Measurements from ENCODE around the gene THSD7B. TPM values are rescaled to one million over a fixed set of nuclear protein-coding genes. Genes with fewer than 3 reads are reported as not detected.

Gene THSD7B
- total and polyA plus RNA-seq, 2 of the 13 experiments (the other 11 are each of a cell fraction or from before 2014, with no cell fraction given) = 0.02 TPM; not detected in 1

- Histone ChIP-seq H3K4me3 (replicated peaks in 1 of 3; ENCODE audit: insufficient read depth in 1 of 3, low read depth in 2 of 3, low read length in 3 of 3) (no peak overlapping the region), H3K27ac (ENCODE audit: extremely low read length, insufficient read depth, low read length) (no peak overlapping the region), H3K27me3 (ENCODE audit: control insufficient read depth in 1 of 2, insufficient read depth in 2 of 2, low read length in 2 of 2) (no peaks in the 10 kb centered on the region), H3K9ac (ENCODE audit: insufficient read depth, low read depth, low read length) (no peak overlapping the region), H4K20me1 (ENCODE audit: insufficient read depth, low read length) (no peaks in the 10 kb centered on the region), H3K79me2 (ENCODE audit: insufficient read depth, low read length) (no peaks in the 10 kb centered on the region), H3K4me1 (ENCODE audit: insufficient read depth, low read length) (no peaks in the 10 kb centered on the region), H3K9me3 (ENCODE audit: low read length) (no peaks in the 10 kb centered on the region), H3K4me2 (ENCODE audit: low read depth, low read length) (no peak overlapping the region), H2AFZ (ENCODE audit: low read length) (no peak overlapping the region), H3K36me3 (replicated peaks in 1 of 2; ENCODE audit: control insufficient read depth in 1 of 2, insufficient read depth in 2 of 2, low read length in 2 of 2) (no peaks in the 10 kb centered on the region)
- intact Hi-C loops (cut with micrococcal nuclease; ENCODE audit: unreplicated experiment) = no loop called here
- DNase-seq (ENCODE audit: low spot score) (no peak), FAIRE-seq (no peak), ATAC-seq (no peak)
- BruUV-seq (replicated peaks) = no TSS peak
- TF ChIP-seq ZNF20 (CRISPR knock-in tag; IDR thresholded peaks at IDR 0.05) (no peak), SMARCC2 (IDR thresholded peaks at IDR 0.05) (no peak), FOXA3 (CRISPR knock-in tag; IDR thresholded peaks at IDR 0.05) (no peak), ZNF552 (CRISPR knock-in tag; IDR thresholded peaks at IDR 0.05; ENCODE audit: borderline replicate concordance) (no peak), ZBTB43 (CRISPR knock-in tag; conservative IDR thresholded peaks at IDR 0.05) (no peak), ZNF782 (CRISPR knock-in tag; IDR thresholded peaks at IDR 0.05; ENCODE audit: borderline replicate concordance) (no peak), BORCS8-MEF2B (CRISPR knock-in tag; IDR thresholded peaks at IDR 0.05) (no peak), ZNF629 (CRISPR knock-in tag; conservative IDR thresholded peaks at IDR 0.05) (no peak), DZIP1 (CRISPR knock-in tag; IDR thresholded peaks at IDR 0.05) (no peak), ZNF879 (CRISPR knock-in tag; IDR thresholded peaks at IDR 0.05) (no peak), GATAD1 (CRISPR knock-in tag; IDR thresholded peaks at IDR 0.05) (no peak), SMAD1 (CRISPR knock-in tag; IDR thresholded peaks at IDR 0.05; ENCODE audit: borderline replicate concordance, low read depth) (no peak), MYC (CRISPR knock-in tag; IDR thresholded peaks at IDR 0.05; ENCODE audit: borderline replicate concordance) (no peak), HES4 (CRISPR knock-in tag; IDR thresholded peaks at IDR 0.05; ENCODE audit: borderline replicate concordance) (no peak), ZMAT3 (CRISPR knock-in tag; conservative IDR thresholded peaks at IDR 0.05) (no peak), PHF21A (CRISPR knock-in tag; IDR thresholded peaks at IDR 0.05) (no peak), SYNCRIP (IDR thresholded peaks at IDR 0.05; ENCODE audit: insufficient read depth, low read depth, low read length) (no peak), ZNF382 (CRISPR knock-in tag; IDR thresholded peaks at IDR 0.05; ENCODE audit: borderline replicate concordance) (no peak)
- TF ChIP-seq, protein P1, sequence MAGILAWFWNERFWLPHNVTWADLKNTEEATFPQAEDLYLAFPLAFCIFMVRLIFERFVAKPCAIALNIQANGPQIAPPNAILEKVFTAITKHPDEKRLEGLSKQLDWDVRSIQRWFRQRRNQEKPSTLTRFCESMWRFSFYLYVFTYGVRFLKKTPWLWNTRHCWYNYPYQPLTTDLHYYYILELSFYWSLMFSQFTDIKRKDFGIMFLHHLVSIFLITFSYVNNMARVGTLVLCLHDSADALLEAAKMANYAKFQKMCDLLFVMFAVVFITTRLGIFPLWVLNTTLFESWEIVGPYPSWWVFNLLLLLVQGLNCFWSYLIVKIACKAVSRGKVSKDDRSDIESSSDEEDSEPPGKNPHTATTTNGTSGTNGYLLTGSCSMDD (CRISPR knock-in tag; IDR thresholded peaks at IDR 0.05) = no peak
- TF ChIP-seq, protein P2, sequence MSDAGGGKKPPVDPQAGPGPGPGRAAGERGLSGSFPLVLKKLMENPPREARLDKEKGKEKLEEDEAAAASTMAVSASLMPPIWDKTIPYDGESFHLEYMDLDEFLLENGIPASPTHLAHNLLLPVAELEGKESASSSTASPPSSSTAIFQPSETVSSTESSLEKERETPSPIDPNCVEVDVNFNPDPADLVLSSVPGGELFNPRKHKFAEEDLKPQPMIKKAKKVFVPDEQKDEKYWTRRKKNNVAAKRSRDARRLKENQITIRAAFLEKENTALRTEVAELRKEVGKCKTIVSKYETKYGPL (CRISPR knock-in tag; IDR thresholded peaks at IDR 0.05) = no peak
- WGBS (ENCODE audit: low lambda C conversion rate) = 21% methylated on average over 4 of the region's 4 CpGs
- ChIA-PET CTCF (ENCODE audit: low intra/inter-chr PET ratio, low total read pairs) (no interaction called here), POLR2A (no interaction called here)
- in situ Hi-C loops (cut with HindIII; ENCODE audit: extremely low pct_ligation_motif_present, low pct_unique_long_range_greater_than_20kb) = no loop called here
Measured at GRCh38 chr2:136818839-136819238, 53.5 kb downstream of the THSD7B start.

Measured in HepG2 (cell line).